Osteocyte (in vitro differentiated cells): ENCODE data around the gene HOXD10. TPM values are rescaled to one million over a fixed set of nuclear protein-coding genes. Genes with fewer than 3 reads are reported as not detected.

Experiments
- DNase-seq: peaks from one replicate; pipeline ENCODE4 v3.0.0; 2021; ENCODE audit warnings: mixed read lengths; ENCODE audit not compliant: unreplicated experiment; ENCODE audit errors: extremely low spot score
- H3K27ac Mint-ChIP-seq: one replicate; pipeline ENCODE4 v1.8.0; 2021; ENCODE audit warnings: mild to moderate bottlenecking, mixed read lengths; ENCODE audit not compliant: unreplicated experiment
- H3K27me3 Mint-ChIP-seq: one replicate; pipeline ENCODE4 v1.8.0; 2021; ENCODE audit warnings: mixed read lengths; ENCODE audit not compliant: unreplicated experiment
- H3K36me3 Mint-ChIP-seq: one replicate; pipeline ENCODE4 v1.8.0; 2021; ENCODE audit warnings: mixed read lengths; ENCODE audit not compliant: unreplicated experiment
- H3K4me1 Mint-ChIP-seq: one replicate; pipeline ENCODE4 v1.8.0; 2021; ENCODE audit warnings: mixed read lengths; ENCODE audit not compliant: unreplicated experiment
- H3K4me3 Mint-ChIP-seq: one replicate; pipeline ENCODE4 v1.8.0; 2021; ENCODE audit warnings: mild to moderate bottlenecking, moderate library complexity, mixed read lengths; ENCODE audit not compliant: unreplicated experiment
- H3K9me3 Mint-ChIP-seq: one replicate; pipeline ENCODE4 v1.8.0; 2021; ENCODE audit warnings: mixed read lengths; ENCODE audit not compliant: unreplicated experiment
- total RNA-seq: library from RNA; stranded (reverse); gene quantifications from 2 replicates; pipeline ENCODE4 v1.2.1, GENCODE V29; 2021
- TF ChIP-seq, protein P1 (sequence below): fragments of 200-600 bp; sonication (generic); IDR thresholded peaks from 2 replicates; pipeline ENCODE4 v1.5.0; 2021; ENCODE audit warnings: antibody characterized with exemption, mild to moderate bottlenecking, moderate library complexity

Gene HOXD10
- total RNA-seq, 1 donor from 2014 or later, result not detected

DNA sequence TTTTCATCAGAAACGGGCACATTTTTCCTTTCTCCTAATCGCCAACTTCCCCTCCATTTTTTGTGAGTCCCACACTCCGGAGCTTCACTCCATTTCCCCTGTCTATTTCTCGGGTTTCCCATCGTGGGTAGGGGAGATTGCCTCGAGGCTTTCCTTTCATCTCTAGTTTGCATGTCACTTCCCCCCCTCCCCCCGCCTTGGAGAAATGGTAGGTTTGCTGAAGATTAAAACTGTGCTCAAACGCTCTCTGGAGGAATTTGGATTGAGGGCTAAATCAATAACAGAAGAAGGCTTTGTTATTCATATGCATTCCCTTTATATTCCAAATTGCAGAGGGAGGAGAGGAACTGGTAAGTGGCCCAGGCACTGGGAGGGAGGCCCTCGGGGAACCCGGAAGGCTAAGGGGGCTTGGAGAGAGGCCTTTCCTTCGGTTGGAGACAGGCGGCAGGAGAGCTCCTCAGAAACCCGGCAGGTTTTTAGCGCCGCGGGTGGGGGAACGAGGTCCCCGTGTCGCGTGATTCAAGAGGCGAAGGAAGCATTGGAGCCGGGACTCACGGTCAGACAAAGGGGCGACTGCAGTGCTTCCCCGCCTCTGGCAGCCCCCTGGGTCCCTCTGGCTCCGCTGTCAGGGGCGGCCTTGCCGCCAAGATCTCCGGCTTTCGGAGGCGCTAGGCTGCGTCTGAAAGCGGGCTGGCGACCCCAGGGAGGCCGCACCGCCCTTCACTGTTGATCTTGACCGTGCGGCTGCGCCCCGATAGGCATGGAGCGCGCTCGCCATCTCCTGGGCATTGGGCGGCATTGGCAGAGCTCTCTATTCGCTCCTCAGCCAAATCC, 19.4 kb upstream of the HOXD10 start:
- H3K27me3 Mint-ChIP-seq, result peaks cover 87% of the 10 kb centered on the region
- H3K4me1 Mint-ChIP-seq, result peaks cover 30% of the 10 kb centered on the region
- peak overlapping the region; percentile 74 for H3K4me3 Mint-ChIP-seq
- no peaks in the 10 kb centered on the region for H3K36me3 Mint-ChIP-seq
- TF ChIP-seq, protein P1, sequence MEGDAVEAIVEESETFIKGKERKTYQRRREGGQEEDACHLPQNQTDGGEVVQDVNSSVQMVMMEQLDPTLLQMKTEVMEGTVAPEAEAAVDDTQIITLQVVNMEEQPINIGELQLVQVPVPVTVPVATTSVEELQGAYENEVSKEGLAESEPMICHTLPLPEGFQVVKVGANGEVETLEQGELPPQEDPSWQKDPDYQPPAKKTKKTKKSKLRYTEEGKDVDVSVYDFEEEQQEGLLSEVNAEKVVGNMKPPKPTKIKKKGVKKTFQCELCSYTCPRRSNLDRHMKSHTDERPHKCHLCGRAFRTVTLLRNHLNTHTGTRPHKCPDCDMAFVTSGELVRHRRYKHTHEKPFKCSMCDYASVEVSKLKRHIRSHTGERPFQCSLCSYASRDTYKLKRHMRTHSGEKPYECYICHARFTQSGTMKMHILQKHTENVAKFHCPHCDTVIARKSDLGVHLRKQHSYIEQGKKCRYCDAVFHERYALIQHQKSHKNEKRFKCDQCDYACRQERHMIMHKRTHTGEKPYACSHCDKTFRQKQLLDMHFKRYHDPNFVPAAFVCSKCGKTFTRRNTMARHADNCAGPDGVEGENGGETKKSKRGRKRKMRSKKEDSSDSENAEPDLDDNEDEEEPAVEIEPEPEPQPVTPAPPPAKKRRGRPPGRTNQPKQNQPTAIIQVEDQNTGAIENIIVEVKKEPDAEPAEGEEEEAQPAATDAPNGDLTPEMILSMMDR, result peak; percentile 97
- DNase-seq, result peak; percentile 90
- H3K9me3 Mint-ChIP-seq, result no peaks in the 10 kb centered on the region
- H3K27ac Mint-ChIP-seq, result no peak overlapping the region

DNA sequence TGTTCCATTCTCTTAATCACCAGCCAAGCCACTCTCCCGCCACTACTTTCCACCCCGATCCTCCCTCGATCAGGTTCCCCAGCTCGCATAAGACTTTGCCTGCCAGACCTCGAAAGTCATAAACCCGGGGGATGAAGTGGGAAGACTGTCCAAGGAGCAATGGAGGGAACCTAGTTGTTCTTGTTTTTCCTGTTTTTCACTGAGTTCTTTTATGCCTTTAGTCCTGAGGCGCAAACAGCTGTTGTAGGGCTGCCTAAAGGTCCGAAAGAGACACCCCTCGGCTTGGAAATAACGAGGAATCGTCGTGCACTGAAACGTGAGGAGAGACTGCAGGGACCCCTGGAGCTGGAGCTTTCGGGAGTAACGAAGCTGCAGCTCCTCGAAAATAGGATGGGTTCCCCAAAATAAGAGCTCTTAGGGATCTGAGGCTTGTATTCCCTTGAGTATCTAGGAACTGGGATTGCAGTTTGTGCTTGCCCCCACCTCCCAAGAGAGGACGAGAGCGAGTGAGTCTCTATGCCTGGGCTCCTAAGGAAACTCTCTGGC, 18.7 kb upstream of the HOXD10 start:
- H3K36me3 Mint-ChIP-seq, result no peaks in the 10 kb centered on the region
- H3K9me3 Mint-ChIP-seq, result no peaks in the 10 kb centered on the region
- no peak for DNase-seq
- H3K27me3 Mint-ChIP-seq, result peaks cover 93% of the 10 kb centered on the region
- H3K4me1 Mint-ChIP-seq, result peaks cover 30% of the 10 kb centered on the region
- TF ChIP-seq, protein P1, result no peak
- no peak overlapping the region for H3K27ac Mint-ChIP-seq
- H3K4me3 Mint-ChIP-seq, result peak overlapping the region; percentile 74

DNA sequence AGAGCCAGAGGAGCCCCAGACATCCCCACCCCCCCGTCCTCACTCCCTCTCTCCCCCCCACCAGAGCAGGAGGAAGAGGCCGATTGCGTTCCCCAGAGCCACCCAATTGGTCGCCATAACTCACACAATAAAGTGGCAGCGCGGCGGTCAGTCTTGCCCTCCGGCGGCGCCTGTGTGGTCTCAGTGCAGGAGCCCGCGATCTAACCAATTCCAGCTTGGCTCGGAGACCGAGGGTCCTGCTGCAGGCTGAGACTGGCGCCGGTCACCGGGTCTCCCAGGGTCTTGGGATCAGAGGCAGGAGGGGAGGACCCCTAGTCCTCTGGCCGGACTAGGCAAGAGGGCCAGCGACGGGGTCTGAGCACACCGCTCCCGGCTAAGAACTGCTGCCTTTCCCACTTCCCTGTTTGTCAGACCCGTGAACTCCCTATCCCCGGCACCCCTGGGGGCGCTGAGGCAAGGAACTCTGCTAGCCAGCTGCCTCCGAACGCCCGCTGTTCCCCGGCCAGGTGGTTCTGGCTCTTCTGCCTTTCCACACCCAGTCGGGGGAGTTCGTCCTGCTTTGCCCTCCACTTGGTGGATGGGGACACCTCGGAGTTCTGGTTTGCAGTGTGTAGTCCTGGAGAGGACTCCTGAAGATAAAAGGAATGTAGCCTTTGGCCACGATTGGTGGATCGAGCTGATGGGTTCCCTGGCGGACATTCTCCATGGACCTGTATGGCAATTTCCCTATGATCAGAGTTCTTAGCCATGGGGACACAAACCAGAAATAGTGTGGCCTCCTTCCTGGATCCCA, 18.0 kb upstream of the HOXD10 start:
- no peak overlapping the region for H3K4me3 Mint-ChIP-seq

DNA sequence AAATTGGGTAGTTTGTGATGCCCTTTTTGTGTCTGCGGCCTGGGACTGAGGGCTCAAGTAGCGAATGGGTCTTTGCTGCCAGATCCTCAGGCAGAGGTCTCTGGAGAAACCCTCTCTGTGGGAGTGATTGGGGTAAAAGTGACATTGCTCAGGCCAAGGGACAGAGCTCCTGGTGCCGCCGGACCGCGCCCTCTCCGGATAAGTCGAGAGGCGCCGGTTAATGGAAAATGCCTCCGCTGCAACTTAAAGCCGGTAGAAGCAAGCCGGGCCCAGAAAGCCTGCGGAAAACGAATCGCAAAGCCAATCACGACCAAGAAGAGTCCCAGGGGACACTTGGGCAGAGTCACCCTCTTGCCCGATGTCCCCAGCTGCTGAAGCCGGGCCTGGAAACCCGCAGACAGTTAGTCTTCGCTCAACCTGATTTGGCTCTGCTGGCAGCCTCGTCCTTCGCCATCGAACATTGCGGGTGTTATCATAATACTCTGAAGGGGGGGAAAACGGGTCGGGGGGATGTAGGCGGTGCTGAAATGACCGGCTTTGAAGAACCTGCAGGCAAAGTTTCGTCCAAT, 17.3 kb upstream of the HOXD10 start:
- Mint-ChIP-seq H3K4me3 (no peak overlapping the region), H3K9me3 (no peaks in the 10 kb centered on the region), H3K27me3 (peaks cover 94% of the 10 kb centered on the region), H3K36me3 (no peaks in the 10 kb centered on the region), H3K27ac (no peak overlapping the region), H3K4me1 (peaks cover 21% of the 10 kb centered on the region)
- no peak for DNase-seq
- TF ChIP-seq, protein P1, result no peak

More for the DNA sequence above, 18.0 kb upstream of the HOXD10 start:
- H3K27me3 Mint-ChIP-seq, result peaks cover 94% of the 10 kb centered on the region
- no peaks in the 10 kb centered on the region for H3K36me3 Mint-ChIP-seq
- H3K27ac Mint-ChIP-seq, result no peak overlapping the region
- peaks cover 24% of the 10 kb centered on the region for H3K4me1 Mint-ChIP-seq
- peak; percentile 81 for DNase-seq
- TF ChIP-seq, protein P1, result no peak
- H3K9me3 Mint-ChIP-seq, result no peaks in the 10 kb centered on the region
